Measurements from ENCODE around the gene VIPAS39.
"Not testable (repeated sequence)": the region's sequence is repeated elsewhere in the genome, so short reads cannot be mapped to it uniquely, and the experiment has no call there.

Gene VIPAS39

DNA sequence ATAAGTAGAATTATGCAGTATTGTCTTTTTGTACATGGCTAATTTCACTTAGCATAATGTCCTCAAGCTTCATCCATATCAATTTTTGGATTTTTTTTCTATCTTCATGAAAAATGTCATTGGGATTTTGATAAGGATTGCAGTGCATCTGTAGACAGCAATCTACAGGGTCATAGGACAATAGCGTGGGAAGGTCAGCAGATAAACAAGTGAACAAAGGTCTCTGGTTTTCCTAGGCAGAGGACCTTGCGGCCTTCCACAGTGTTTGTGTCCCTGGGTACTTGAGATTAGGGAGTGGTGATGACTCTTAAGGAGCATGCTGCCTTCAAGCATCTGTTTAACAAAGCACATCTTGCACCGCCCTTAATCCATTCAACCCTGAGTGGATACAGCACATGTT, 41.3 kb downstream of the VIPAS39 start:
- WGBS (ENCODE audit: extremely low coverage, insufficient coverage, insufficient read length) = no CpG with 5 or more reads among the region's 3 CpGs

DNA sequence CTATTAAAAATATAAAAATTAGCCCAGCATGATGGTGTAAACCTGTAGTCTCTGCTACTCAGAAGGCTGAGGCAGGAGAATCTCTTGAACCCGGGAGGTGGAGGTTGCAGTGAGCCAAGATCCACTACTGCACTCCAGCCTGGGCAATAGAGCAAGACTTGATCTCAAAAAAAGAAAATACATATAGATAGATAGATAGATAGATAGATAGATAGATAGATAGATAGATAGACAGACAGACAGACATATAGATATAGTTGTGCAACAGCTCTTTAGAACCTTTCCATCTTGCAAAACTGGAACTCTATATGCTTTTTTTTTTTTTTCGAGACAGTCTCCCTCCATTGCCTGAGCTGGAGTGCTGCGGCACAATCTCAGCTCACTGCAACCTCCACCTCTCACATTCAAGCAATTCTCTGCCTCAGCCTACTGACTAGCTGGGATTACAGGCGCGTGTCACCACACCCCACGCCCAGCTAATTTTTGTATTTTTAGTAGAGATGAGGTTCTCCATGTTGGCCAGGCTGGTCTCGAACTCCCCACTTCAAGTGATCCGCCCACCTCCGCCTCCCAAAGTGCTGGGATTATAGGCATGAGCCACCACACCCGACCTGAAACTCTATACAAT, 41.9 kb downstream of the VIPAS39 start:
- H3K27me3 ChIP-seq (ENCODE audit: insufficient read depth, low read length); H2BK12ac ChIP-seq (ENCODE audit: low read length); H3K4me3 ChIP-seq (ENCODE audit: low read depth, low read length); H3K36me3 ChIP-seq (ENCODE audit: control insufficient read depth in 1 of 2, insufficient read depth in 2 of 2, low read length in 2 of 2); H3K9me3 ChIP-seq (ENCODE audit: insufficient read depth, low read depth, low read length); H3K4me1 ChIP-seq (ENCODE audit: control insufficient read depth in 1 of 2, insufficient read depth in 2 of 2, low read length in 2 of 2); DNase-seq; H2BK5ac ChIP-seq (ENCODE audit: low read depth, low read length, poor library complexity); H2AK5ac ChIP-seq (ENCODE audit: low read length); H2BK120ac ChIP-seq (ENCODE audit: insufficient read depth, low read length, poor library complexity); H3K4ac ChIP-seq (ENCODE audit: low read depth, low read length); H3K18ac ChIP-seq (ENCODE audit: low read length); H4K8ac ChIP-seq (ENCODE audit: low read depth, low read length); H4K91ac ChIP-seq (ENCODE audit: low read depth, low read length); H4K12ac ChIP-seq (ENCODE audit: low read depth, low read length); H3K79me1 ChIP-seq (ENCODE audit: low read length); H3K27ac ChIP-seq (ENCODE audit: low read depth, low read length); H3K9ac ChIP-seq (ENCODE audit: low read length); H3K79me2 ChIP-seq (ENCODE audit: control insufficient read depth, insufficient read depth, low read length, poor library complexity); H3K4me2 ChIP-seq (ENCODE audit: low read length); H3K23ac ChIP-seq (ENCODE audit: low read length); H2AFZ ChIP-seq (ENCODE audit: insufficient read depth, low read length, poor library complexity); H3K14ac ChIP-seq (ENCODE audit: low read length): not testable (repeated sequence)
- no CpG with 5 or more reads among the region's 10 CpGs for WGBS (ENCODE audit: extremely low coverage, insufficient coverage, insufficient read length)

More for the DNA sequence above, 41.3 kb downstream of the VIPAS39 start:
- not testable (repeated sequence) for H3K14ac ChIP-seq (ENCODE audit: low read length); H3K4ac ChIP-seq (ENCODE audit: low read depth, low read length); H3K79me1 ChIP-seq (ENCODE audit: low read length); DNase-seq; H4K8ac ChIP-seq (ENCODE audit: low read depth, low read length); H2BK12ac ChIP-seq (ENCODE audit: low read length); H2AK5ac ChIP-seq (ENCODE audit: low read length); H3K9me3 ChIP-seq (ENCODE audit: insufficient read depth, low read depth, low read length); H3K79me2 ChIP-seq (ENCODE audit: control insufficient read depth, insufficient read depth, low read length, poor library complexity); H3K4me2 ChIP-seq (ENCODE audit: low read length); H3K4me3 ChIP-seq (ENCODE audit: low read depth, low read length); H2BK120ac ChIP-seq (ENCODE audit: insufficient read depth, low read length, poor library complexity); H4K12ac ChIP-seq (ENCODE audit: low read depth, low read length); H2BK5ac ChIP-seq (ENCODE audit: low read depth, low read length, poor library complexity); H4K91ac ChIP-seq (ENCODE audit: low read depth, low read length); H3K27ac ChIP-seq (ENCODE audit: low read depth, low read length); H3K23ac ChIP-seq (ENCODE audit: low read length); H3K27me3 ChIP-seq (ENCODE audit: insufficient read depth, low read length); H3K36me3 ChIP-seq (ENCODE audit: control insufficient read depth in 1 of 2, insufficient read depth in 2 of 2, low read length in 2 of 2); H3K4me1 ChIP-seq (ENCODE audit: control insufficient read depth in 1 of 2, insufficient read depth in 2 of 2, low read length in 2 of 2); H3K9ac ChIP-seq (ENCODE audit: low read length); H3K18ac ChIP-seq (ENCODE audit: low read length); H2AFZ ChIP-seq (ENCODE audit: insufficient read depth, low read length, poor library complexity)

DNA sequence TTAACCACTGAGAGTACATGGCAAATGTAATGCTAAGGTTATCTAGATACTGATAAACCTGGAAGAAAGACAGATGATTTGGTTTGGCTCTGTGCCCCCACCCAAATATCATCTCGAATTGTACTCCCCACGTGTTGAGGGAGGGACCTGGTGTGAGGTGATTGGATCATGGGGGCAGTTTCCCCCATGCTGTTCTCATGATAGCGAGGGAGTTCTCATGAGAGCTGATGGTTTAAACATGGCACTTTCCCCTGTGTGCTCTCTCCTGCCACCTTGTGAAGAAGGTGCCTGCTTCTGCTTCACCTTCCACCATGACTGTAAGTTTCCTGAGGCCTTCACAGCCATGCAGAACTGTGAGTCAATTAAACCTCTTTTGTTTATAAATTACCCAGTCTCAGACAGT, 48.3 kb downstream of the VIPAS39 start:
- Histone ChIP-seq H2BK120ac (ENCODE audit: insufficient read depth, low read length, poor library complexity) (no peak overlapping the region), H3K4ac (ENCODE audit: low read depth, low read length) (no peak overlapping the region), H2AFZ (ENCODE audit: insufficient read depth, low read length, poor library complexity) (no peak overlapping the region), H3K79me2 (ENCODE audit: control insufficient read depth, insufficient read depth, low read length, poor library complexity) (no peaks in the 10 kb centered on the region), H4K91ac (ENCODE audit: low read depth, low read length) (no peak overlapping the region), H3K27me3 (ENCODE audit: insufficient read depth, low read length) (no peaks in the 10 kb centered on the region), H2BK5ac (ENCODE audit: low read depth, low read length, poor library complexity) (no peak overlapping the region), H3K27ac (ENCODE audit: low read depth, low read length) (no peak overlapping the region), H3K18ac (ENCODE audit: low read length) (no peak overlapping the region), H3K79me1 (ENCODE audit: low read length) (no peaks in the 10 kb centered on the region), H4K8ac (ENCODE audit: low read depth, low read length) (no peak overlapping the region), H3K14ac (ENCODE audit: low read length) (no peak overlapping the region), H3K4me3 (ENCODE audit: low read depth, low read length) (no peak overlapping the region), H3K4me2 (ENCODE audit: low read length) (no peak overlapping the region), H3K23ac (ENCODE audit: low read length) (no peak overlapping the region), H3K36me3 (ENCODE audit: control insufficient read depth in 1 of 2, insufficient read depth in 2 of 2, low read length in 2 of 2) (no peaks in the 10 kb centered on the region), H3K9ac (ENCODE audit: low read length) (no peak overlapping the region), H4K12ac (ENCODE audit: low read depth, low read length) (no peak overlapping the region), H2BK12ac (ENCODE audit: low read length) (no peak overlapping the region), H3K4me1 (ENCODE audit: control insufficient read depth in 1 of 2, insufficient read depth in 2 of 2, low read length in 2 of 2) (no peaks in the 10 kb centered on the region), H3K9me3 (ENCODE audit: insufficient read depth, low read depth, low read length) (no peaks in the 10 kb centered on the region), H2AK5ac (ENCODE audit: low read length) (no peak overlapping the region)
- no CpG with 5 or more reads among the region's 3 CpGs for WGBS (ENCODE audit: extremely low coverage, insufficient coverage, insufficient read length)
- no peak for DNase-seq

DNA sequence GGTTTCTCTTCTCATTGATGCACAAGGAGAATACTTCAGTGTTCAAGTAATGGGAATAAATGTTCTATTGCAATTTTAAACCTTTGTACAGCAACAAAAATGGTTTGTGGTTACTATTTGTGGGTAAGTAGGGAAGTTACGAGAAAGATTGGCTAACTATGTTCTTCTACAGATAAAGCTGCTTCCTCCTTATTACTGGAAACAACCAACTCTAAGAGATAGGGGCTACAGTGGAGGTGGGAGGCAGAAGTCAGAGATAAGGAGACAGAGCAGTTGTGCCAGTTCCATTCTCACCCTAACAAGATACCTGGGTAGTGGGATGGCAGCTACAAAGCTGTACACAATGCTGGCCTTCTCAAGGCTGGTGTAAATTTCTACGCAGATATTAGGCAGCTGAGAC, 50.2 kb downstream of the VIPAS39 start:
- Histone ChIP-seq H3K27ac (ENCODE audit: low read depth, low read length) (no peak overlapping the region), H3K4me1 (ENCODE audit: control insufficient read depth in 1 of 2, insufficient read depth in 2 of 2, low read length in 2 of 2) (no peaks in the 10 kb centered on the region), H2BK12ac (ENCODE audit: low read length) (no peak overlapping the region), H3K9ac (ENCODE audit: low read length) (no peak overlapping the region), H3K4ac (ENCODE audit: low read depth, low read length) (no peak overlapping the region), H3K27me3 (ENCODE audit: insufficient read depth, low read length) (no peaks in the 10 kb centered on the region), H3K23ac (ENCODE audit: low read length) (no peak overlapping the region), H3K79me1 (ENCODE audit: low read length) (no peaks in the 10 kb centered on the region), H4K91ac (ENCODE audit: low read depth, low read length) (no peak overlapping the region), H3K14ac (ENCODE audit: low read length) (no peak overlapping the region), H3K79me2 (ENCODE audit: control insufficient read depth, insufficient read depth, low read length, poor library complexity) (no peaks in the 10 kb centered on the region), H3K4me2 (ENCODE audit: low read length) (no peak overlapping the region), H2AFZ (ENCODE audit: insufficient read depth, low read length, poor library complexity) (no peak overlapping the region), H2BK5ac (ENCODE audit: low read depth, low read length, poor library complexity) (no peak overlapping the region), H4K8ac (ENCODE audit: low read depth, low read length) (no peak overlapping the region), H3K18ac (ENCODE audit: low read length) (no peak overlapping the region), H3K9me3 (ENCODE audit: insufficient read depth, low read depth, low read length) (no peaks in the 10 kb centered on the region), H3K36me3 (ENCODE audit: control insufficient read depth in 1 of 2, insufficient read depth in 2 of 2, low read length in 2 of 2) (no peaks in the 10 kb centered on the region), H4K12ac (ENCODE audit: low read depth, low read length) (no peak overlapping the region), H2BK120ac (ENCODE audit: insufficient read depth, low read length, poor library complexity) (no peak overlapping the region), H2AK5ac (ENCODE audit: low read length) (no peak overlapping the region), H3K4me3 (ENCODE audit: low read depth, low read length) (no peak overlapping the region)
- no CpG with 5 or more reads among the region's 2 CpGs for WGBS (ENCODE audit: extremely low coverage, insufficient coverage, insufficient read length)
- no peak for DNase-seq
